ENCODE data around the gene C14orf132.
"Not testable (repeated sequence)": the region's sequence is repeated elsewhere in the genome, so short reads cannot be mapped to it uniquely, and the experiment has no call there.

Gene C14orf132

GRCh38 chr14:96038920-96039632 lies at the start of gene C14orf132:
TSS of gene C14orf132 (plus strand) at chr14:96039362. CDS start at chr14:96039501, 139 bp downstream.
- no peak for DNase-seq

DNA sequence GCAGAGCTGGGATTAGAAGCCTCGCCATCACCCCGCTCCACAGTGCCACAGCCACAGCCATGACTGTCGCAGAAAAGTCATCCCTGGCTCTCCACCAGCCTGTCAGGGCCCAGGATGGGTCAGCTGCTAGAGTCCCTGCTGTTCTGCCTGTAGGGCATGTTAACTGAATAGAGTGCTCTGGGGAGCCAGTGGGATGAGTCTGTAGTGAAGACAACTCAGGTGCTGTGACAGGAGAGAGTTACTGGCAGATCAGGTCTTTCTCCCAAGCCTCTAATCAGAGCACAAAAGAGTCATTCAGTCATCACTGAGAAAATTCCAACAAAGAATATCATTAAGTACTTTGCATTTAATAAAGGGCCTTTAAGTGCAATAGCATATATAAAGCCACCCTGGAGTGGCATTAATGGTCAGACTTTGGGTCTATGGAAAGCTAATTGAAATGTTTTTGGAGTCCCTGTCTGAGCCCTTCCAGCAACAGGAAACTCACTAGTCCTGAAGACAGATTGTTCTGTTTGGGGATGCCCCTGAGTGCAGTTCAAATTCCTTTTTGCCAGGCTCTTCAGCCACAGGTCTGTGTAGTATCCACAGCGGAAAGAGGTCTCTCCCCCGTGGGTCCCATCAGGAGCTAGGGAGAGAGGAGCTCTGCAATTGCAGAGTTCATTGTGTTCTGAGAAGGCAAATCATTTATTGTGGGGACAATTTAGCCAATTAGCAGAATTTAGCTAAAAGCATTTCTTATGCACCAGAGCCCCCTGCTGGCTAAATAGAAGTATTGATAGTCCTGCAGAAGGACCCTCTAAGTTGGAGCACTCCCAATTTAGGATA lies 45.2 kb upstream of the C14orf132 start:
- no peak for DNase-seq

DNA sequence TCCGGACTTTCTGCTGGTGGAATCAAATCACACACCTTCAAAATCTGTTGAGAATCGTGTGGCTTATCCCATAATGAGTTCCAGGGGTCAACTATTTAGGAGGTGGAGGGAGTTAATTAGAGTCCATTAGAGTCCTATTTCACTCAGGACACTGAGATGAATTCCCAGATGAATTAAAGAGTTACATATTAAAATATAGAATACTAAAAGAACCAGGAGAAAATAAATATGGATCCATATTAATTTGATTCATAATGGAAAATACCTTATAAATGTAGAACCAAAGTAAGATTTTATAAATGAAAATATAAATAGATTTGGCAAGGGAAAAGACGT lies 44.6 kb upstream of the C14orf132 start:
- no peak for DNase-seq

GRCh38 chr14:95998656-95999055 lies 40.5 kb upstream of the C14orf132 start:
- no peak for DNase-seq

GRCh38 chr14:96001866-96002497 lies 37.2 kb upstream of the C14orf132 start:
- DNase-seq, result no peak

- no peak for DNase-seq
These were observed 36.7 kb upstream of the C14orf132 start for GRCh38 chr14:96002498-96002884.

DNA sequence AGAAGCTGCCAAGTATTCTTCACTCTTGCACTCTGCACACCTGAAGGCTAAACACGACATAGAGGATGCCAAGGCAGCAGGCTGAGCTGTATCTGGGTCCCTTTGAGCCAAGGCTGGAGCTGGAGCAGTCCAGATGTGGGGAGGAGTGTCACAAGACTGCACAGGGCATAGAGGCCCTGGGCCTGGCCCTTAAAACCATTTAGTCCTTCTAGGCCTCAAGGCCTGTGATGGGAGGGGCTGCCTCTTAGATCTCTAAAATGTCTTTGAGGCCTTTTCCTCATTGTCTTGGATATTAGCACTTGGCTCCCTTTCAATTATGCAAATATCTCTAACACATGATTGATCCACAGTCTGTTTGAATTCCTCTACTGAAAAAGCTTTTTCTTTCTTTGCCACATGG lies 28.0 kb upstream of the C14orf132 start:
- DNase-seq, result no peak

- DNase-seq, result no peak
These were observed 27.6 kb upstream of the C14orf132 start for GRCh38 chr14:96011607-96012006.

- DNase-seq, result not testable (repeated sequence)
These were observed 26.4 kb upstream of the C14orf132 start for GRCh38 chr14:96012757-96013156.

- no peak for DNase-seq
These were observed 25.0 kb upstream of the C14orf132 start for GRCh38 chr14:96014176-96014575.

GRCh38 chr14:96016501-96017160 lies 22.5 kb upstream of the C14orf132 start:
- no peak for DNase-seq

- DNase-seq, result no peak
These were observed 21.3 kb upstream of the C14orf132 start for GRCh38 chr14:96017882-96018281.

DNA sequence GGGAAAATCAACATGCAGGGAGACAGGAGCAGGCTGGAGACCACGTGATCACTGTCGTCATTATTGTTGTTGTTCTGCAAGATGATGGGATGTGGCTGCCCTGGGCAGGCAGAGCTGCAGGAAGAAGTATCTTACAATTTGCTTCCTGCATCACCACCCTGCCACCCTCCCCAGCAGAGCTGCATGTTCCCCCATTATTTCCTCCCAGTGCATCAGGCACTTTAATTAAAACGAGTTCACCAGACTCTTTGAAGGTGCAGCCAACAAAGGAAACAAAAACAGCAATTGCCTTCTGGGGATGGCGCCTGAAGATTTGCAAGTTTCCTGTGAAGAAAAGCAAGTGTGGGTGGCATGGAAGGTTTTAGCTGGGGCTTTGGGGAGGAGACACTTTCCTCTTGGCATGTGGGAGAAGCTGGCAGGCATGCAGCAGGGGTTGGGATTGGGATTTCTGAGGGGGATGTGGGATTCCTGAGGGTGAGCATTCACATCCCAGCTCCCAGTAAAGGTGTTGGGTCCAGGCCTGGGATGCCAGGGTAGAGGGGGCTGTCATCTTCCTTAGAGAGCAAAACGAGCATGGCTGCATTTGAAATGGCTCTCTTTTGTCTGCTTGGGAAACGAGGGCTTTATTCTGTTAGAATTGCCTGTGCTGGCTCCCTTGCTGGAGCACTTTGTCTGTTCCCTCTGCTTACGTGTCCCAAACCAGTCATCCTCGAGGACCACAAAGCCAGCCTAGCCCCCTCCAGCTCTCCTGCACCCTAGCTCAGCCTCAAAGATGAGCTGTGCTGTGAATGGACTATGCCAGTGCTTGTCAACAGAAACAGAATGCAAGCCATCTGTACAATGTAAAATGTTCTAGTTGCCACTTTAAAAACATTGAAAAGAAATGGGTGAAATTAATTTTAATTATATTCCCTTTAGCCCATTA lies 11.5 kb upstream of the C14orf132 start:
- no peak for DNase-seq

DNA sequence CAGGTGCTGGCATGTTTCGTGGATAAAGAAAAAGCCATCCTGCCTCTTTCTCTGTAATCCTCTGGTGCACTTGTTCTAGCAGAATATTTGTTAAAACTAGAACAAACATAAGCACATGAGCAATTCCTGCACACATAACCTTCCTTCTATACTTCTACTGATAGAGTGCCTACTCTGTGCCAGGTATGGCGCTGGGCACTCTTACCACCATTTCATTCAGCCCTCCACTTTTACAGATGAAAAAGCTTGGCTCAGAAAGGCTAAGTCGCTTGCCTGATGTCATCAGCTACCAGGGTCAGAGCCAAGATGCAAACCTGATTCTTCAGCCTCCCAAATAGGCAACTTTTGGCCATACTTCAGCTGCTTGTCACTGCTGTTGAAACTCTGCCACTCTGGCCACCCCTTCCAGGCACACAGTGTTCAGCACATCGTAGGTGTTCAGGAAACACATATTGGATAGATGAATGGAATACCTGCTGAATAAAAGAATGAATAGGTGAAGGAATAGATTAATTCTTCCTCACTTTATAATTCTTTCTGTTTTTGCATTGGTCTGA lies 10.0 kb upstream of the C14orf132 start:
- DNase-seq, result no peak

DNA sequence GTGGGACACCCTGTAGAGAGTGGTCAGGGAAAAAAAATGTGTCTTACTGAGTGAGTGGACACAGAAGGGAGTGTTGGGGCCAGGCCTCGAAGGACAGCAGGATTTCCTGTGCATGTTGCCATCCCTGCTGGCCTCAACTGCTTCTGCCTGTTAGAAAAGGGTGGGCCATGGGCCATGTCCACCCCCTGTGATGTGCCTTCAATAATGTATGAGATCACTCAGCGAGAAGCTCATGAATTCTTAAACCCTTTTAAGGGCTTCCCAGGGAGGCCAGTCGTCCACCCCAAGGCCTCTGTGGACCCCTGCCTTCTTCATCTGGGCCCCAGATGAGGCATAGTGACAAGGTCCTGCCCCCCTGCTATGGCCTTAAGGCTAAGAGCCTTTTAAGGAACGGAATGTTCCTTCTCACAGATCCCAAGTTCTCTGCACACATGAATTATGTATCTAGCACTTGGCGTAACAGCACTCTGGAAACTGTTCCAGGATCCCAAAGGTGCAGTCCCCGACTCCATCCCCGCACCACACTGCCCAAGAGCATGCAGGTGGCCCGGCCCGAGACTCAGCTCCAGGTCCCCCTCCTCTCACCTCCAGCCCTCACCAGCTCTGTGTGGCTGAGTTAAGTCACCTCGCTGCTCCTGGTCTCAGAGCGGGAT lies 8.9 kb upstream of the C14orf132 start:
- no peak for DNase-seq

DNA sequence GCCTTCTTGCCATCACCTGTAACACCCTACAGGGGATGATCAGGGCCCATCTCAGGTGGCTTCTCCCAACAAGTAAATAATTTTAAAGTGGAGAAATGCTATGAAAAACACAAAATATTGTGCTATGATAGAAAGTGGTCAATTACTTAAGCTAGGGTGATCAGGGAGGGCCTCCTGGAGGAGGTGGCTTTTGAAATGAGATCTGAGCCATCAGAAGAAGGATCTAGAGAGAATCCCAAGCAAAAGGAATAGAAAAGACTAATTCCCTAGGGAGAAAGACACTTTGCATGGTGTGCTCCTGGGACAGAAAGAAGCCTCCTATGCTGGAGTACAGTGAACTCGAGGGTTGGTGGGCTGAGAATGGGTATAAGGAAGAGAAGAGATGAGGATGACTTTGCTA lies 7.5 kb upstream of the C14orf132 start:
- no peak for DNase-seq

DNA sequence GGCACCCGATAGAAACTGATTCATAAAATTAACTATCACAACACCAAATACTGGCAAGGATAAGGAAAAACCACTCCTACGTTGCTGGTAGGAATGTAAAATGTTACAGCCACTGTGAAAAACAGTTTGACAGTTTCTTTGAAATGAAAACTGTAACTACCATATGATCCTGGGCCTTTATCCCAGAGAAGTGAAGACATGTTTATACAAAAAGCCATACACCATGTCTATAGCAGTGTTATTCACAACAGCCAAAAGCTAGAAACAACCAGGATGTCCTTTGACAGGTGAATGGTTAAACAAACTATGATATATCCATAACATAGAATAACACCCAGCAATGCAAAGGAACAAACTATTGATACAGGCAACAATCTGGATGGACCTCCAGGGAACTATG lies 3.7 kb upstream of the C14orf132 start:
- no peak for DNase-seq

DNA sequence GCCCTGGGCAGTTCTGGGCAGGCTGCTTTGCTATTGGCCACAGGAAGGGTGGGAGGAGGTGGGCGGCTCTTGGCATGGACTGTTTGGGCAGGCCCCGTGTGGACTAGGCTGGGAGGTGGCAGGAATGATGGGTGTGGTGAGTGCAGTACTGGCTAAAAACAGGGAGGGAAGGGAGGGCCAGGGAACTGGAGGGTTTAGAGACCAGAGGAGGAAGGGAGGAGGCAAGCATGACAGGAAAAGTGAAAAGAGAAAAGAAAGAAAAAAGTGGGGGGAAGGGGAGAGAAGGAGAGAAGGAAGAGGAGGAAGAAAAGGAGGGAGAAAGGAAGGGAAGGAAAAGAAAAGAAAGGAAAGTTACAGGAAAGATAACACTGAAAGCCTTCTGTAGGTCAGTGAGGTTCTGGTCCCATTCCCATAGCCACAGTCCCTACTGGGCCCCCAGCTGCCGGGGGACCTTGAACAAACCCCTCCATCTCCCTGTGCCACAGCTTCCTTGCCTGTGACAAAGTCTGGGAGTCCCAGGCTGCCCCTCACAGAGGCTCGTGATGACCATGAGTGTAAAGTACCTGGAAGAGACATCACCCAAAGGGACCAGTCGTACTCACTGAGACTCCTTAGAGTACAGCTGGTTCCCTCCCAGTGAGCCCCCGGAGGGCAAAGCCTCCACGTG lies 1.1 kb upstream of the C14orf132 start:
- DNase-seq, result no peak

- no peak for DNase-seq
These were observed 623 bp upstream of the C14orf132 start for GRCh38 chr14:96038558-96038919.

DNA sequence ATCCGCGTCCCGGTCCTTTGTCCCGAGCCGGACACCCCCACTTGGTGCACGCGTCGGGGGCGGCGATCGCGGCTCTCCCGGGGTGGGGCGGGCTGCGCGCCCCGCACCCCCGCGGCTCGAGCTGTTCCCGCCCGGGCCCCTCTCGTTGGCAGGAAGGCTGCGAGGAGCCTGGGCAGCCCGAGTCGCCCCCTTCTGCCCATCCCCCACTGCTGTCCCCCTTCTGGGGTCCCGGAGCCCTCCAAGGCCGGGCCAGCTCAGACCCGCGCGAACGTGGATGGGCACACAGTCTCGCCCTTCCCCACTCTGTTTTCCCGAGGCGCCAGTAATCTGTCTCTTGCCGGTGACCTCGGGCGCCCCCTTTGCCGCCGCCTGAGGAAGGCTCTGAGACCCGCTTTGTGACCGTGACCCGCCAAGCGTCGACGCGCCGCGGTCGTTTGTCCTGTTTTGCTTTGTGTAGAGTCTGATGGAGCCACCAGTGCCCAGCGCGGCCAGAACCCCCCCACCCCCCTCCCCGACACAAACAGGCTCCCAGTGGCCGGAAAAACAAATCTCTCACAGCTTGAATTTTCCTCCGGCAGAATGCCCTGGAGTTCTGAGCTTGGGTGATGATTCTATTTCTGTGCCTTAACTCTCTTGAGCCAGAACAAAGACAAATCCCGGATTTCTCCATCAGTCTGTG lies 610 bp downstream of the C14orf132 start:
- DNase-seq, result no peak
